Activated naive CD4-positive, alpha-beta T cell treated with anti-CD3 and anti-CD28 coated beads, Interleukin-2, amount 10 ng/mL, durations not matched to agents 7 days and 5 days (primary cell): ENCODE data around the gene WBP2.
"Not testable (repeated sequence)": the region's sequence is repeated elsewhere in the genome, so short reads cannot be mapped to it uniquely, and the experiment has no call there.

Experiments used
- CTCF ChIA-PET: fragments of 350-600 bp; sonication (Branson Sonifier 250); formaldehyde crosslinking; loops from one replicate; lab custom pipeline; 2021; ENCODE audit warnings: antibody characterized with exemption; lab: Charles Lee
- DNase-seq: peaks from one replicate; pipeline ENCODE4 v3.0.0-alpha.2; 2020
- H3K27ac Mint-ChIP-seq: one replicate; pipeline ENCODE4 v1.8.0; 2021; ENCODE audit warnings: mild to moderate bottlenecking, moderate library complexity, mixed read lengths
- H3K27me3 Mint-ChIP-seq: one replicate; pipeline ENCODE4 v1.8.0; 2021; ENCODE audit warnings: mild to moderate bottlenecking, mixed read lengths
- H3K36me3 Mint-ChIP-seq: one replicate; pipeline ENCODE4 v1.8.0; 2021; ENCODE audit warnings: mixed read lengths
- H3K4me1 Mint-ChIP-seq: one replicate; pipeline ENCODE4 v1.8.0; 2021; ENCODE audit warnings: mixed read lengths
- H3K4me3 Mint-ChIP-seq: one replicate; pipeline ENCODE4 v1.8.0; 2021; ENCODE audit warnings: mild to moderate bottlenecking, moderate library complexity, mixed read lengths
- H3K9me3 Mint-ChIP-seq: one replicate; pipeline ENCODE4 v1.8.0; 2021; ENCODE audit warnings: mixed read lengths

The WBP2 gene

DNA sequence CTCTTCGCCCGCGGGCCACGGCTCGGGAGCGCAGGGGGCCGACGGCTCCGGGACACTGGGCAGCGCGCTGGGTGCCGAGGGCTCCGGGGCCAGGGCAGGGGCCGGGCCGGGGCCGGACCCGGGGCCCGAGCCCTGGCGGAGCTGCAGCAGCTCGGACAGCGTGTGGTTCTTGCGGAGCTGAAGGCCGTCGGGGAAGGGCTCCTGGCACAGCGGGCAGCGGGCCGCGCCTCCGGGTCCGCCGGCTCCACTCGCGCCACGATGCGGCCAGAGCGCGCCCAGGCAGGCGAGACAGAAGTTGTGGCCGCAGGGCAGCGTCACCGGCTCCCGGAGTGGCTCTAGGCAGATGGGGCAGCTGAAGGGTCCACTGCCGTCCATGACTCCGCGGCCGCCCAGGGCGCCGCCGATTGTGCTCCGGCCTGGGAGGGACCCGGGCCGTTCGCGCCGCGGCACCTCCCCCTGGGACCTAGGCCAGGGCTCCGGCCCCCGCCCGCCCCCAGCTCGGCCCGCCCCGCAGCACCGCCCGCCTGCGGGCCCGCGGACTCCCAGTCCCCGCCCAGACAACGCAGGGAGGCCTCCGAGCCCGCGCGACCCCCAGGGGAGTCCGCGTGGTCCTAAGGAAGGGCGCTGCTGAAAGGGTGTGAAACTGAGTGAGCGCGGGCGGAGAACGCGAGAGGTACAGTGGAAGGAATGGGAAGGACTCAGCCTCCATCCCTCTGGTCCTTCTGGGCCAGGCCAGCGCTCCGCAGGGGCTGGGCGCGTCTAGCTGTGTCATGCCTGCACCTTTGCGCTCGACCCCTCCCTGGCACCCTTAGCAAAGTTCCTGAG is 23.3 kb upstream of the WBP2 start, which contains the start of gene TRIM47:
Gene TRIM47 (minus strand): TSS at position 408 of the 825 bp plus-strand sequence. CDS start 33 bp downstream, at position 375.
- CTCF ChIA-PET, result interaction anchor here (0.7 to 9.2 kb wide), 7 partner anchors 10 to 243 kb away, joined by 3 to 103 read pairs (median 5); partner anchors contain the start of genes TRIM65 and WBP2
- peak within 1 kb of the TSS; percentile 93 for H3K27ac Mint-ChIP-seq
- peaks cover 56% of the 10 kb centered on the region for H3K4me1 Mint-ChIP-seq
- peak; percentile 50 for DNase-seq
- H3K9me3 Mint-ChIP-seq, result no peaks in the 10 kb centered on the region
- peaks cover 16% of the 10 kb centered on the region for H3K36me3 Mint-ChIP-seq
- peak within 1 kb of the TSS; percentile 97 for H3K4me3 Mint-ChIP-seq
- H3K27me3 Mint-ChIP-seq, result peaks cover 52% of the 10 kb centered on the region

DNA sequence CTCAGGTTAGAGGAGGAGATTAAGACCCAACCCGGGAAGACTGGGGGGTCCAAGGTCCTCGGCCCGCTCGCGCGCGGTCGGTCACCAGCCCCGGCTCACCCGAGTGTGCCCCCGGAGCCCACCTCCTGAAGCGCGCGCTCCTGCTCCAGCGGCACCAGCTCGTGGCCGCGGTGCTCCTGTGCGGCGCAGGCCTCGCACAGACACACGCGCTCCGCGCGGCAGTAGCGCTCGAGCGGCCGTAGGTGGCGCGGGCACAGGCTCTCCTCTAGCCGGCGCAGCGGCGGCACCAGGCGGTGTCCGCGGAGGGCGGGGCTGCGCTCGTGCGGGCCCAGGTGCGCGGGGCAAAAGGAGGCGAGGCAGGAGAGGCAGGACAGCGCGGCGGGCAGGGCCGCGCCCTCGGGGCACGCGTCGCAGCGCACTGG is 22.6 kb upstream of the WBP2 start:
- Mint-ChIP-seq H3K36me3 (peaks cover 16% of the 10 kb centered on the region), H3K27ac (peak overlapping the region; percentile 93), H3K9me3 (no peaks in the 10 kb centered on the region), H3K27me3 (peaks cover 48% of the 10 kb centered on the region), H3K4me3 (peak overlapping the region; percentile 97), H3K4me1 (peaks cover 62% of the 10 kb centered on the region)
- CTCF ChIA-PET, result interaction anchor here (0.6 to 9.2 kb wide), 9 partner anchors 11 to 70 kb away, joined by 3 to 103 read pairs (median 5); partner anchors contain the start of genes TRIM65 and WBP2
- DNase-seq, result peak; percentile 85

DNA sequence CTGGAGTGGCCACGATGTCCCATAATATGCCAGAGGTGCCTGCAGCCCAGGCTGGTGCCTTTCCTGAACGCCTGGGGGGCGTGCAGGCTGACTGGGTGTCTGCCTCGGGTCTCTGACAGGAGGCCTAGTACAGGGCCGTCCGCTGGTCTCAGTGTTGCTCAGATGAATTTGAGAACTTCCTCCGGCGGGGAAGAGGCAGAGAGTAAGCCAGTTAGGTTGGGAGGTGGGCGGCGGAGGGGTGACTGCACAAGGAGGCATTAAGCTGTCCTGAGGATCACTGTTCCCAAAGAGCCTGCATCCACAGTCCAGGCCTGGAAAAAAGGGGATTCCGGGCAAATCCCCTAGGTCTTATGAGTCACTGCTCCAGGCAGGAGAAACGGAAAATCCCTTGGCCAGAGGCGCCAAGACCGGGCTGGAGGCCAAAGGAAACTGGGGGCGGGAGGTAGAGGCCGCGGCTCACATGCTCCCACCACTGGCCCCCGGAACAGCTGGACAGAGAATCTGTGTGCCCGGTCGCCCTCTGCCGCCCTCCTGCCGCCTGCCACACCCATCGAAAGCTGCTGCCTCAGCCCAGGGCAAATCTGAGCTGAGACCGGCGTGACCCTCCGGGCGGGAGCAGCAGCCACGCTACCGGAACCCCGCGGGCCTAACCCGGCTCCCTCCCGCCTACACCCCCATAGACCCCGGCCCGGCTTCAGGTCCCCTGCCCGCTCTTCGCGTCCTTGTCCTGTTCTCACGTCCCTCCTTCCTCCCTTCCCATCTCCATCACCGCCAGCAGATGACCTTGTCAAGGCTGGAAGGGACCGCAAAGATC is 22.0 kb upstream of the WBP2 start:
- Mint-ChIP-seq H3K4me3 (peak overlapping the region; percentile 97), H3K27ac (peak overlapping the region; percentile 93), H3K27me3 (peaks cover 41% of the 10 kb centered on the region), H3K36me3 (peaks cover 16% of the 10 kb centered on the region), H3K9me3 (no peaks in the 10 kb centered on the region), H3K4me1 (peaks cover 62% of the 10 kb centered on the region)
- peak; percentile 49 for DNase-seq
- CTCF ChIA-PET, result interaction anchor here (0.6 to 9.2 kb wide), 11 partner anchors 10 to 69 kb away, joined by 3 to 103 read pairs (median 5); partner anchors contain the start of genes TRIM65 and WBP2

DNA sequence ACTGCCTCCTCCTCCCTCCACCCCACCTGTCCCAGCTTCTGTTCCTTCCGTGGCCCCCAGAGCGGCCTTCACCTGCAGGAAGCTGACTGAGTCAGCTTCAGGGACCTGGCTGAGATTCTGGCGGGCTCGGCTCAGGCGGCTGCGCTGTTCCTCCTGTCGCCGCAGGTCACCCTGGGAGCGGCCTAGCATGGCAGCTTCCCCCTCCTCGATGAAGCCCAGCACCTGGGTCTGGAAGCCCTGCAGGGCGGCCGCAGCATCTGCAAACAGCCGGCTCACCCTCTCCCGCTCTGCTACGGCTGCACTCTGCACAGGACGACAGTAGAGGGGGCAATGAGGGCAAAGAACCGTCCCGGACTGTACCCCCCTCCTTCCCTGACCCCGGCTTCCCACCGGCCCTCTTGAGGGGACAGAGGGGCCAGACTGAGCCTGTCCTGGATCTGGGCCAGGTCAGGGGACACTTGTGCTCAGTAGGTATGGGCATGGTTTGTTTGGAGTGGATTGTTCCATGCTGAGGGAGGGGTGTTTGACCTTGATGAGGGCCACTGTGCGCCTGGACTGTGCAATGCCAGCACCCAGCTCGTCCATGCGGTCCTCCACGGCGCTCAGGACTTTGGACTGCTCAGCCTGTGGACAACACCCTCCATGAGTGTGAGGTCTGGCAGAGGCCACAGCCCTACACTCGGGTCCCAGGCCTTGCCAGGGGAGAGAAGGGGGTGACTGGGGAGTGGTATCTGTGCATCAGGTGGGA is 21.2 kb upstream of the WBP2 start:
- H3K4me3 Mint-ChIP-seq, result peak overlapping the region; percentile 97
- H3K4me1 Mint-ChIP-seq, result peaks cover 55% of the 10 kb centered on the region
- H3K36me3 Mint-ChIP-seq, result peaks cover 16% of the 10 kb centered on the region
- DNase-seq, result peak; percentile 90
- H3K27ac Mint-ChIP-seq, result peak overlapping the region; percentile 93
- peaks cover 34% of the 10 kb centered on the region for H3K27me3 Mint-ChIP-seq
- no peaks in the 10 kb centered on the region for H3K9me3 Mint-ChIP-seq
- CTCF ChIA-PET, result interaction anchor here (1.1 to 9.2 kb wide), 10 partner anchors 9 to 69 kb away, joined by 3 to 103 read pairs (median 5); partner anchors contain the start of genes TRIM65, UNC13D and WBP2

DNA sequence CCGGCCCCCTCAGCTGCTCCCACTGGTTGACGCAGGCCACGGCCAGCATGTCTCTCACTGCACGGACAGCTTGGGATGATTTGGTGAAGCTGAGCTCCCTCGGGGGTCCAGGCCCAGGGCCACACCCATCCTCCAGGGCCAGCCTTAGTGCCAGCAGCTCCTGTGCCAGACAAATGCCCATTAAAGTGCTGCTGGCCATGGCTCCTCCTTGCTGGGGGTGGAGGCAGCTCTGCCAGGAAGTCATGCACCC is 20.7 kb upstream of the WBP2 start:
- CTCF ChIA-PET, result interaction anchor here (1.1 to 9.2 kb wide), 9 partner anchors 8 to 49 kb away, joined by 3 to 103 read pairs (median 5); partner anchors contain the start of genes TRIM65, UNC13D and WBP2
- Mint-ChIP-seq H3K4me3 (peak overlapping the region; percentile 97), H3K27me3 (peaks cover 29% of the 10 kb centered on the region), H3K27ac (peak overlapping the region; percentile 93), H3K9me3 (no peaks in the 10 kb centered on the region), H3K4me1 (peaks cover 53% of the 10 kb centered on the region), H3K36me3 (peaks cover 16% of the 10 kb centered on the region)
- no peak for DNase-seq

DNA sequence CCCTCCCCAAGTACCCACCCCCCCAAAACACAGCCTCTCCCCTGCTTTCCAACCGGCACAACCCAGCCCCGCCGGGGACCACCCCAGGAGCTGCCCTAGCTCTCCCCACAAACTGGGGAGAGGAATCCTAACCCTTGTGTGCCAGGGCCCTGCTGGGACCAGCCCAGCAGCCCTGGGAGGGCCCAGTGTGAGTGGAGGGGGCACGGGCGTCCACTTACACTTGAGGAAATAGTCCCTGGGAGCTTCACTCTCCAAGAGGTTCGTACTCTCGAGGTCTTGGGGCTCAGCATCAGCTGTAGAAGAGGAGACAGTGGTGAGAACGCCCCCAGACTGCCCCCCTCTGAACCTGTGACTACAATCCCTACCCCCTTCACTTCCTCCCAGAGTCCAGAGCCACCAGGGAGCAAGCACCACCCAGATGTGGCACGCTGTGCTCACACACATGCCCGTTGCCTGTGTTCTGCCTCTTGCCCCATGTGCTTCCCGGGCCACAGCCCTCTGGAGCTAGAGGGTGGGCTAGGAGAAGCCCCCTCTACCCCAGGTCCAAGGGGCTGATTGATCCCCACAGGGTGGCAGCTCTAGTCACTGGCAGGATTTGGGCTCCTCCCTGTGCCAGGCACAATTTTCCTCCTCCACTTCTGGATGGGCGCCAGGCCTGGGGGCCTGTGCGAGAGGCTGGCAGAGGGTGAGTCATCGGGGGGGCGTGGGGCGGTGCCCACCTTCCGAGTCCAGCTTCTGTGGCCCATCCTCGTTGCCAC is 20.2 kb upstream of the WBP2 start:
- peaks cover 16% of the 10 kb centered on the region for H3K36me3 Mint-ChIP-seq
- H3K9me3 Mint-ChIP-seq, result no peaks in the 10 kb centered on the region
- peak overlapping the region; percentile 97 for H3K4me3 Mint-ChIP-seq
- peaks cover 24% of the 10 kb centered on the region for H3K27me3 Mint-ChIP-seq
- CTCF ChIA-PET, result interaction anchor here (1.0 to 9.2 kb wide), 10 partner anchors 8 to 48 kb away, joined by 3 to 103 read pairs (median 4); partner anchors contain the start of genes MRPL38, TRIM65, UNC13D and WBP2
- peaks cover 56% of the 10 kb centered on the region for H3K4me1 Mint-ChIP-seq
- H3K27ac Mint-ChIP-seq, result peak overlapping the region; percentile 93
- no peak for DNase-seq

DNA sequence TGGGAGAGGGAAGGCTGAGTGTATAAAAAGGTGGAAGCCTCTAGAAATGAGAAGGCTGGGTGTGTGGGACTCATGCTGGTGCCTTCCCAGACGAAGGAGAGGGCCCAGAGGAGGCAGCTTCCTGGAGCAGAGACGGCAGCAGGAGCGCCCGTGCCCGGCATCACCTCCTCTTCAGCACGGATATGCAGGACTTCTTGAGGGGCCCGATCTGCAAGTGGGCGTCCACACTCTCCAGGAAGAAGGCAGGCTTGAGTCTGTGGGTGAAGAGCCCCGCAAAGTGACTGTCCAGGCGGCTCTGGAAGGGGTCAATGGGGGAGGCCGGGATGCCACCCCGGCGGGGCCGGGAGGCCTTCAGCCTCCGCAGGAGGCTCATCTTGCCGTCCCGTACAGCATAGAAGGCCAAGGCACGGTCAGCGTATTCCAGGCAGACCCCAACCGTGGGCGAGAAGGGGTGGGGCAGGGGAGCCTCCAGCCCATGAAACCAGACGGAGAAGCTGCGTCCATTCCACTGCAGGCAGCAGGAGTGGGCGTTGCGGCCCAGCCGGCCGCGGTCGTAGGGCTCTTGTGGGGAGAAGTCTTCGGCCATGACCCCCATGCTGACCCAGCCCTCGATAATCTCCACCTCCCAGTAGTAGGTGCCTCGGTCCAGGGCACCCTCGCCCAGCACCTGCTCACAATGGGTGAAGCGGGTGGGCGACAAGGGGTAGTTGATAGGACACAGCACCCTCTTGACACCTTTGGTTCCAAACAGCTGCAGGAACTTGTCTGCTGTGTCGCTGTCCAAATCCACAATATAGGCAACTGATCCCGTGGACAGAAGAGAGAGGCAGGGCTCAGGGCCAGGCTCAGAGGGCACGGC is 19.4 kb upstream of the WBP2 start:
- peaks cover 56% of the 10 kb centered on the region for H3K4me1 Mint-ChIP-seq
- no peak overlapping the region for H3K4me3 Mint-ChIP-seq

DNA sequence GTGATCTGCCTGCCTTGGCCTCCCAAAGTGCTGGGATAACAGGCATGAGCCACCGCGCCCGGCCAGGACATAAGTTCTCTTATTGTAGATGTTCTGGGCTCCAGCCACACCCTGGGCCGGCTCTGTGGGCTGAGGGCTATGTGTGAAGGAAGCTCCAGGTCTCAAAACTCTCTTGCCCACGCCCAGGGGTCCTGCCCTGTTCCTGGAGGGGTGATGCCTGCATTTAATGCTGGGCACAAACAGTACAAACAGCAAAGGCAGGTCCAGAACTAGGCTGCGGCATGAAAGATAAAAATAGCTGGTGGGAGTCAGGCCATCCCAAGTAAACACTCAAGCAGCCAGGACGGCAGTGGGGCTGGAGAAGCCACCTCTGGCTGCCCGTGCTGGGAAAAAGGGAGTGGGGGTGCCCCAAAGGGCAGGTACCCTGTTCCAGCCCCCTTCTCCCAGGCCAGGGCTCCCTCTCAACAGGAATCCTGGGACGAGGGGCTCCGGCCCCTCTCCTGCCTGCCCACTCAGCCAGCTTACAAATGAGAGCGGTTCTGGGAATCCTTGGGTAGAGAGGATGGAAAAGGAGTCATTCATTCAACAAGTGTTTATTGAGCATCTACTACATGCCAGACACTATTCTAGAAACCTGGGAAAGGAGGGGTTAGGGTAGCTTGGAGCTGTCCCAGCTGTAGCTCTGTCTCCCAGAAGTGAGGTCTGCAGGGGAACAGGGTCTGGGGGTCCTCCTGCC is 18.6 kb upstream of the WBP2 start:
- Mint-ChIP-seq H3K27ac (peak overlapping the region; percentile 97), H3K4me1 (peaks cover 54% of the 10 kb centered on the region), H3K36me3 (peaks cover 16% of the 10 kb centered on the region), H3K27me3 (peaks cover 10% of the 10 kb centered on the region), H3K9me3 (no peaks in the 10 kb centered on the region), H3K4me3 (no peak overlapping the region)
- CTCF ChIA-PET, result interaction anchor here (1.0 to 4.8 kb wide), 5 partner anchors 12 to 126 kb away, joined by 3 to 31 read pairs (median 5); partner anchors contain the start of gene TRIM65
- no peak for DNase-seq

More for the DNA sequence above, 19.4 kb upstream of the WBP2 start:
- peak overlapping the region; percentile 55 for H3K27ac Mint-ChIP-seq
- peaks cover 16% of the 10 kb centered on the region for H3K27me3 Mint-ChIP-seq
- no peak for DNase-seq
- H3K36me3 Mint-ChIP-seq, result peaks cover 16% of the 10 kb centered on the region
- CTCF ChIA-PET, result interaction anchor here (1.0 to 9.2 kb wide), 7 partner anchors 13 to 30 kb away, joined by 4 to 103 read pairs (median 8); partner anchors contain the start of genes MRPL38, TRIM65 and WBP2
- no peaks in the 10 kb centered on the region for H3K9me3 Mint-ChIP-seq

DNA sequence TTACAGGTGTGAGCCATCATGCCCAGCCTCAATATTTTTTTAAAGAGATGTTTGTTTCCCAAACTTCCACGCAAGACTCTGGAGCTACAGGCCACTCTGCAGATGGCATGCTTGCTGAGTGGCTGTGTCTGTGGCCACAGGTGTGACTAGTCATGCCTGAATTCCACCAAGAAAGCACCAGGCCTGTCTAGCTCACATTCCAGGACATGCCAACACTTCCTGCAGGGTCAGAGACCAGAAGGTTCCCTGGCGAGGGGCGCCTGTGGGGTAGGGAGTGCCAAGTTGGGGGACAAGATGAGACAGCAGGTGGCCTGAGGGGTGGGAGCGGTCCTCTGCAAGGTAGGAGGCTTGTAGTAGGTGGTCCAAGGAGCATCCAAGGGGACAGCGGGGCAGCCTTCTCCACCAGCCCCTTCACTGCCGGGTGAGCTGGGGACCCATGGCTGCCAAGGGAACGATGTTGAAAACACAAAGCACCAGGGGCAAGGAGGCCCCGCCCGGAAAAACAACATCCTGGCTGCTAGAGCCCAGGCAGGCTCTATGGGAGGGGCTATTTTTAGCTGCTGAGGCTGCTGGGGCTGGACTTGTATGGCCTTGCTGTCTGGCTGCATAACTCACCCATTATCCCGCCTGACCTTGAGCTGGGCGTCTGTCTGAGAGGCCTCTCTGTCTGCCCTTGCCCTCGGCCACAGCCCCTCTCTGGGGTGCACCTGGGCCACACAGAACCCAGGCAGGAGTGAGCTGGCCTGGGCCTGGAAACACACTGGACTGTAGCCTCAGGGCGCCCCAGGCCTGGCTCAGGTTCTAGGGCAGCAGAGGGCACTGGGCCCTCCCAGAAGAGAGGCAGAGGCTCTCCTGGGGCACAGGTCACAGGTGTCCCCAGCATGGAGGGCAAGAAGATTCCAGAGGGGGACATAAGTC is 17.6 kb upstream of the WBP2 start:
- Mint-ChIP-seq H3K4me1 (peaks cover 50% of the 10 kb centered on the region), H3K36me3 (peaks cover 16% of the 10 kb centered on the region), H3K4me3 (peak overlapping the region; percentile 28), H3K27me3 (peaks cover 4% of the 10 kb centered on the region), H3K9me3 (no peaks in the 10 kb centered on the region), H3K27ac (peak overlapping the region; percentile 97)
- CTCF ChIA-PET, result interaction anchor here (0.6 to 4.8 kb wide), 6 partner anchors 11 to 262 kb away, joined by 3 to 31 read pairs (median 4); partner anchors contain the start of gene TRIM65
- DNase-seq, result peak; percentile 89

DNA sequence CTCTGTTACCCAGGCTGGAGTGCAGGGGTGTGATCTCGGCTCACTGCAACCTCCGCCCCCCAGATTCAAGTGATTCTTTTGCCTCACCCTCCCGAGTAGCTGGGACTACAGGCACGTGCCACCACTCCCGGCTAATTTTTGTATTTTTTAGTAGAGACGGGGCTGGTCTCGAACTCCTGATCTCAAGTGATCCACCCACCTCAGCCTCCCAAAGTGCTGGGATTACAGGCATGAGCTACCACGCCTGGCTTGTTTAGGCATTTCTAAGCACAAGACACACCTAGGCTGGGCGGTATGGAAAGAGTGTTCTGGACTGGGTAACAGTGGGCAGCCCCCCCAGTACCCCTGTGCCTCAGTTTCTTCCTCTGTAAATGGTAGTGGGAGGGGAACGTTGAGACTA is 15.1 kb upstream of the WBP2 start:
- H3K4me1 Mint-ChIP-seq, result peaks cover 34% of the 10 kb centered on the region
- not testable (repeated sequence) for H3K27ac Mint-ChIP-seq, DNase-seq, H3K9me3 Mint-ChIP-seq, H3K4me3 Mint-ChIP-seq, H3K27me3 Mint-ChIP-seq, H3K36me3 Mint-ChIP-seq
- CTCF ChIA-PET, result interaction anchor here (1.0 to 4.8 kb wide), 2 partner anchors 9 to 26 kb away, joined by 3 to 31 read pairs; partner anchors contain the start of gene TRIM65
